H1 (cell line): ENCODE results near the gene PPFIA4. TPM values are rescaled to one million over a fixed set of nuclear protein-coding genes. Genes with fewer than 3 reads are reported as not detected.

Source experiments
- EGR1 ChIP-seq: IDR thresholded peaks from 2 replicates; pipeline ENCODE4 v1.6.1; 2011; ENCODE audit warnings: low read depth, low read length, borderline replicate concordance
- GABPA ChIP-seq: IDR thresholded peaks from 2 replicates; pipeline ENCODE4 v1.6.1; 2011; ENCODE audit warnings: mild to moderate bottlenecking, low read length, moderate library complexity, borderline replicate concordance; ENCODE audit not compliant: insufficient read depth
- polyA plus RNA-seq, 7 experiments: library from polyadenylated mRNA; depleted of rRNA in 3 of 7; stranded (reverse) in 5 of 7; unstranded in 2 of 7; fragments of >200 nt in 5 of 7; fragments of 200-250 nt in 2 of 7; gene quantifications; 1 replicate in 5 of 7; 2 replicates in 1 of 7; 4 replicates in 1 of 7; pipeline versions ENCODE4 v1.2.1 to v1.2.3, GENCODE V29; 2011 to 2013; ENCODE audit warnings: missing spikeins in 2 of 7, mixed read lengths in 2 of 7
- total RNA-seq: library from RNA; stranded (reverse); fragmentation: NEBNext Ultra II Directional; extraction: Animal tissue kit (Norgen Biotek cat#: 25700); gene quantifications from 2 replicates; pipeline ENCODE4 v1.2.1, GENCODE V29; 2021

Gene PPFIA4
- total and polyA plus RNA-seq, 2 of the 8 experiments (the other 6 are each of a cell fraction or from before 2014, with no cell fraction given) = 9.0 to 9.9 TPM

- no peak for TF ChIP-seq GABPA
- TF ChIP-seq EGR1 = no peak
- TF ChIP-seq, all 59 proteins: peak for 0
Measured at GRCh38 chr1:203081465-203082230, 55.4 kb downstream of the PPFIA4 start (continued).
